GM12878 (cell line): ENCODE results near the gene MTFMT. TPM values are rescaled to one million over a fixed set of nuclear protein-coding genes. Genes with fewer than 3 reads are reported as not detected.

Experiments used
- ATAC-seq: fragments of 200-7000 bp; cut with Tn5 transposase; 3 replicates; pipeline ENCODE4 v1.9.1; 2020; ENCODE audit warnings: mild to moderate bottlenecking, moderate library complexity
- BruUV-seq: library from RNA; stranded (reverse); fragments of 400-500 nt; replicated peaks from 2 replicates; lab custom pipeline; 2021; lab: Mats Ljungman, UMichigan
- CTCF ChIA-PET: fragments of 300-600 bp; sonication (Branson Sonifier 250); formaldehyde crosslinking; extraction: SDS; loops from one replicate; lab custom pipeline; 2021; ENCODE audit warnings: inconsistent platforms; lab: Yijun Ruan, JAX
- POLR2A ChIA-PET: fragments of 350-600 bp; formaldehyde crosslinking; extraction: SDS; loops from one replicate; lab custom pipeline; 2021; ENCODE audit warnings: inconsistent platforms; lab: Charles Lee
- RAD21 ChIA-PET: fragments of 300-600 bp; sonication (Branson Sonifier 250); formaldehyde crosslinking; loops from one replicate; lab custom pipeline; 2023; ENCODE audit warnings: antibody characterized with exemption; ENCODE audit not compliant: unreplicated experiment; lab: Charles Lee
- SMC1A ChIA-PET: fragments of 300-600 bp; sonication (Branson Sonifier 250); formaldehyde crosslinking; loops from one replicate; lab custom pipeline; 2023; ENCODE audit not compliant: unreplicated experiment, uncharacterized antibody; lab: Charles Lee
- DNase-seq: peaks from one replicate; pipeline ENCODE4 v3.0.0-alpha.2; 2011; ENCODE audit warnings: low read depth, low spot score
- FAIRE-seq: peaks from 3 replicates; lab custom pipeline; 2011; peaks lifted over from hg19 to GRCh38; lab: Jason Lieb, UNC
- H2AFZ ChIP-seq: 2 replicates; pipeline ENCODE4 v1.6.0; 2011; ENCODE audit warnings: low read depth, low read length, control low read depth; ENCODE audit not compliant: control insufficient read depth
- H3K27ac ChIP-seq: 2 replicates; pipeline ENCODE4 v1.5.1; 2011; ENCODE audit warnings: control low read depth; ENCODE audit not compliant: control insufficient read depth, insufficient read depth
- H3K27me3 ChIP-seq, 2 experiments: replicated peaks in 1 of 2; 2 replicates each; pipeline versions ENCODE4 v1.6.0 to v1.6.1; 2011; ENCODE audit warnings: low read length in 1 of 2; ENCODE audit not compliant: control insufficient read depth in 2 of 2, insufficient read depth in 2 of 2
- H3K36me3 ChIP-seq, 2 experiments: 2 replicates each; pipeline ENCODE4 v1.5.1; 2011; ENCODE audit warnings: low read length in 1 of 2; ENCODE audit not compliant: control insufficient read depth in 2 of 2, insufficient read depth in 2 of 2
- H3K4me1 ChIP-seq: 2 replicates; pipeline ENCODE4 v1.6.1; 2011; ENCODE audit warnings: mild to moderate bottlenecking, low read length, moderate library complexity, mixed read lengths; ENCODE audit not compliant: control insufficient read depth, insufficient read depth
- H3K4me2 ChIP-seq: 2 replicates; pipeline ENCODE4 v1.6.0; 2011; ENCODE audit warnings: control low read depth; ENCODE audit not compliant: control insufficient read depth, insufficient read depth
- H3K4me3 ChIP-seq: fragments of 200-600 bp; sonication (generic); 2 replicates; pipeline ENCODE4 v1.5.1; 2016
- H3K79me2 ChIP-seq: 2 replicates; pipeline ENCODE4 v1.6.0; 2011; ENCODE audit warnings: low read length; ENCODE audit not compliant: control insufficient read depth, insufficient read depth
- H3K9ac ChIP-seq: 2 replicates; pipeline ENCODE4 v1.8.0; 2011; ENCODE audit warnings: low read length, control low read depth, mixed read lengths; ENCODE audit not compliant: control insufficient read depth, insufficient read depth
- H3K9me3 ChIP-seq: replicated peaks from 3 replicates; pipeline ENCODE4 v1.5.1; 2011; ENCODE audit warnings: mild to moderate bottlenecking, low read length; ENCODE audit not compliant: control insufficient read depth, insufficient read depth
- H4K20me1 ChIP-seq: 2 replicates; pipeline ENCODE4 v1.6.0; 2011; ENCODE audit not compliant: control insufficient read depth, insufficient read depth
- EP300 ChIP-seq, 2 experiments: fragments of 150-350 bp in 1 of 2; IDR thresholded peaks; 2 replicates each; pipeline ENCODE4 v1.6.1; 2011 to 2012; ENCODE audit warnings: low read depth in 2 of 2, low read length in 2 of 2, borderline replicate concordance in 1 of 2, improper control_type of control experiment in 1 of 2, inconsistent platforms in 1 of 2; ENCODE audit not compliant: control insufficient read depth in 1 of 2
- ESRRA ChIP-seq: IDR thresholded peaks from 2 replicates; pipeline ENCODE4 v1.6.1; 2012; ENCODE audit warnings: mild to moderate bottlenecking, low read length, improper control_type of control experiment
- GATAD2B ChIP-seq: fragments of 450-650 bp; conservative IDR thresholded peaks from 2 replicates; pipeline ENCODE4 v1.6.1; 2017; ENCODE audit warnings: low read depth, mild to moderate bottlenecking, moderate library complexity
- IRF4 ChIP-seq: IDR thresholded peaks from 2 replicates; pipeline ENCODE4 v1.6.1; 2011; ENCODE audit warnings: low read depth, low read length
- KAT2A ChIP-seq: conservative IDR thresholded peaks from 2 replicates; pipeline ENCODE4 v1.6.1; 2011; ENCODE audit warnings: low read depth, low read length; ENCODE audit not compliant: control insufficient read depth
- KDM1A ChIP-seq: fragments of 200-600 bp; sonication (generic); IDR thresholded peaks from 2 replicates; pipeline ENCODE4 v1.6.1; 2016; ENCODE audit warnings: borderline replicate concordance
- MEF2B ChIP-seq: fragments of 450-650 bp; IDR thresholded peaks from 2 replicates; pipeline ENCODE4 v1.6.1; 2018; ENCODE audit warnings: mild to moderate bottlenecking, moderate library complexity; ENCODE audit not compliant: partially characterized antibody, poor library complexity, severe bottlenecking
- MXI1 ChIP-seq: fragments of 150-350 bp; IDR thresholded peaks from 2 replicates; pipeline ENCODE4 v1.6.1; 2011; ENCODE audit warnings: low read depth, mild to moderate bottlenecking, inconsistent platforms, low read length, improper control_type of control experiment
- MYC ChIP-seq: IDR thresholded peaks from 2 replicates; pipeline ENCODE4 v1.6.1; 2011; ENCODE audit warnings: mild to moderate bottlenecking, low read length, moderate library complexity, inconsistent platforms; ENCODE audit not compliant: insufficient read depth, insufficient replicate concordance, insufficient read length, severe bottlenecking
- NFIC ChIP-seq: IDR thresholded peaks from 2 replicates; pipeline ENCODE4 v1.6.1; 2012; ENCODE audit warnings: low read depth, mild to moderate bottlenecking, inconsistent platforms, low read length, moderate library complexity
- PAX5 ChIP-seq: IDR thresholded peaks from 2 replicates; pipeline ENCODE4 v1.6.1; 2011; ENCODE audit warnings: low read depth, low read length, borderline replicate concordance
- RAD51 ChIP-seq: fragments of 450-650 bp; IDR thresholded peaks from 2 replicates; pipeline ENCODE4 v1.6.1; 2016; ENCODE audit warnings: moderate library complexity, mild to moderate bottlenecking, inconsistent platforms
- RCOR1 ChIP-seq: conservative IDR thresholded peaks from 2 replicates; pipeline ENCODE4 v1.6.1; 2012; ENCODE audit warnings: low read depth, low read length, improper control_type of control experiment
- RUNX3 ChIP-seq: IDR thresholded peaks from 2 replicates; pipeline ENCODE4 v1.6.1; 2012; ENCODE audit warnings: low read length, inconsistent platforms
- SMC3 ChIP-seq: IDR thresholded peaks from 2 replicates; pipeline ENCODE4 v1.6.1; 2011; ENCODE audit warnings: low read length, improper control_type of control experiment, borderline replicate concordance
- YY1 ChIP-seq: IDR thresholded peaks from 2 replicates; pipeline ENCODE4 v1.6.1; 2011; ENCODE audit warnings: low read depth, mild to moderate bottlenecking, low read length
- ZNF207 ChIP-seq: fragments of 450-650 bp; IDR thresholded peaks from 2 replicates; pipeline ENCODE4 v1.6.1; 2014; ENCODE audit warnings: antibody characterized with exemption, mild to moderate bottlenecking, borderline replicate concordance
- ZNF622 ChIP-seq: fragments of 450-650 bp; IDR thresholded peaks from 2 replicates; pipeline ENCODE4 v1.6.1; 2017; ENCODE audit warnings: mild to moderate bottlenecking, inconsistent platforms
- WGBS: methylation state at CpG from one replicate; pipeline ENCODE4 v1.1.6; 2016; ENCODE audit warnings: low lambda C conversion rate; ENCODE audit not compliant: insufficient replicate concordance, insufficient coverage; ENCODE audit errors: missing lambda C conversion rate; 5-methylcytosine and 5-hydroxymethylcytosine counted together
- in situ Hi-C: fragments of 300-500 bp; cut with MboI; formaldehyde crosslinking; loops from 9 replicates; pipeline ENCODE4 v1.14.3; 2018; ENCODE audit warnings: mixed read lengths
- intact Hi-C: fragments of 100-400 bp; cut with micrococcal nuclease; formaldehyde crosslinking; loops from one replicate; pipeline ENCODE4 v1.14.2; 2022; ENCODE audit not compliant: unreplicated experiment
- polyA plus RNA-seq, 11 experiments: library from polyadenylated mRNA; depleted of rRNA in 4 of 11; unstranded in 6 of 11; stranded (reverse) in 5 of 11; fragments of >200 nt; fragmentation: Nextera tagmentation in 4 of 11; fragmentation: Illumina TruSeq in 1 of 11; extraction: Ambion mirVana in 4 of 11; extraction: Trizol in 1 of 11; gene quantifications; 1 replicate in 1 of 11; 2 replicates in 10 of 11; pipeline versions ENCODE4 v1.2.1 to v1.2.3, GENCODE V29; 2011 to 2016; ENCODE audit warnings: inconsistent platforms in 2 of 11, missing spikeins in 2 of 11, low read depth in 1 of 11
- total RNA-seq, 4 experiments: library from RNA; depleted of rRNA in 3 of 4; stranded (reverse); fragments of >200 nt in 3 of 4; fragmentation: Illumina TruSeq in 1 of 4; extraction: Trizol in 1 of 4; gene quantifications; 2 replicates each; pipeline versions ENCODE4 v1.2.1 to v1.2.3, GENCODE V29; 2013 to 2021
- TF ChIP-seq, protein P1 (sequence below): IDR thresholded peaks from 2 replicates; pipeline ENCODE4 v1.6.1; 2012; ENCODE audit warnings: low read depth, low read length, improper control_type of control experiment

Gene MTFMT
- total and polyA plus RNA-seq, 10 of the 15 experiments (the other 5 are each of a cell fraction or from before 2014, with no cell fraction given): 1.7 to 29.8 (median 17.4) TPM

DNA sequence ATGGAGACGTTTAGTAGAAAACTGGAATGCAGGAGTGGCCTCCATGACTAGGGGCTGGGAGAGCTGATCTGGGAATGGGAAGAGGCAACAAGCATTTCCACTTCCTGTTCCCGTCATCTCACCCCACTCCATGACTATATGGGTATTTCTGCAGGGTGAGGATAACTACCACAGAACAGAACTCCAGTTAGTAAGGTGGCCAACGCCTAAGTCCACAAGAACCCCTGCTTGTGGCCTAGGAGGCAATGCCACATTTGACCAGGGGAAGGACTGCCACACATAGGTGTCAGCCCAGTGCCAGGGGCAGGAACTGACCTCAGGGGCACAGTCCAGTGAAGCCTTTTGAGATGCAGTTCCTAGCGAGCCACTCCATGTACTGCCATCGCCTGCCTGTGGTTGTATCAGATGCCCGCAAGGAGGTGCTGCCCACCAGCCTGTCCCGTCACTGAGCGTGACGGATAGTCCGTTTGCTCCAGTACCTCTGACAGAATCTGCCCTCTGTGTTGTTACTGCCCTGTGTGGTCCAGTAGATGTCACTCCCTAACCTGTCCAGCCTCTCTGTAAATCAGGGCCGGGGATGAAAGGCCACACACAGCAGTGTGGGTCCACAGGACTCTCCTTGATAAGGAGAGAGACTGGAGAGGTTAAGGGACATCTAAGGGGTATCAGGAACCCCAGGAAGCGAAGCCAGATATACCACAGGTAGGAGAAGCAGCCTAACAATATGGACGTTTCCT, 3.5 kb upstream of the MTFMT start (continued):
- TF ChIP-seq MYC (no peak), RCOR1 (no peak), PAX5 (peak; percentile 51; the same call in 1 of the 2 replicates)
- TF ChIP-seq, all 136 proteins: peak for 8

DNA sequence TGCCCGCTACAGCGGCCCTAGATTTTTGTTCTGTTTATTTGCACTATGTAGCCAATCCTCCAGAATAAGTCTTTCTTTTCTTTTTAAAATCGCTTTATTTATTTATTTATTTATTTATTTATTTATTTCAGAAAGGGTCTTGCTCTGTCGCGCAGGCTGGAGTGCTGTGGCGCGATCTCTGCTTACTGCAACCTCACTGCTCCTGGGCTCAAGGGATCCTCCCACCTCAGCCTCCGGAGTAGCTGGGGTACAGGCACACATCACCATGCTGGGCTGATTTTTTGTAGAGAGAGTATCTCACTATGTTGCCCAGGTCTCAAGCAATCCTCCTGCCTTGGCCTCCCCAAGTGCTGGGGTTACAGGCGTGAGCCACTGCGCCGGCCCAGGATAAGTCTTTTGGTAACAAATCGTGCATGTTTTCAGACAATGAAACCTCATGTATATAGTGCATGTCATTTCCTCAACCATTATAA, 333 bp upstream of the MTFMT start:
- CTCF ChIA-PET: no interaction called here
- FAIRE-seq: no peak
- no peak overlapping the region for H2AFZ ChIP-seq

More for the DNA sequence above, 333 bp upstream of the MTFMT start:
- intact Hi-C loops: loop anchor here (2.0 to 5.0 kb wide), 3 partner anchors 39 to 297 kb away; no protein-coding TSS in a partner anchor
- SMC1A ChIA-PET: no interaction called here
- in situ Hi-C loops: no loop called here
- TF ChIP-seq ESRRA (no peak), GATAD2B (no peak), RAD51 (no peak), NFIC (no peak), RCOR1 (no peak), MEF2B (no peak), ZNF622 (no peak), KAT2A (no peak), KDM1A (no peak), YY1 (no peak), RUNX3 (no peak), EP300 (IDR thresholded peaks at IDR 0.05; ENCODE audit: borderline replicate concordance in 1 of 2, control insufficient read depth in 1 of 2, low read depth in 2 of 2, low read length in 2 of 2) (no peak), ZNF207 (no peak), SMC3 (no peak), MXI1 (no peak), IRF4 (no peak)
- TF ChIP-seq, protein P1, sequence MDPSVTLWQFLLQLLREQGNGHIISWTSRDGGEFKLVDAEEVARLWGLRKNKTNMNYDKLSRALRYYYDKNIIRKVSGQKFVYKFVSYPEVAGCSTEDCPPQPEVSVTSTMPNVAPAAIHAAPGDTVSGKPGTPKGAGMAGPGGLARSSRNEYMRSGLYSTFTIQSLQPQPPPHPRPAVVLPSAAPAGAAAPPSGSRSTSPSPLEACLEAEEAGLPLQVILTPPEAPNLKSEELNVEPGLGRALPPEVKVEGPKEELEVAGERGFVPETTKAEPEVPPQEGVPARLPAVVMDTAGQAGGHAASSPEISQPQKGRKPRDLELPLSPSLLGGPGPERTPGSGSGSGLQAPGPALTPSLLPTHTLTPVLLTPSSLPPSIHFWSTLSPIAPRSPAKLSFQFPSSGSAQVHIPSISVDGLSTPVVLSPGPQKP: no peak
- ATAC-seq: no peak
- Histone ChIP-seq H4K20me1 (no peaks in the 10 kb centered on the region), H3K4me3 (no peak overlapping the region; the same call in 1 of the 2 replicates), H3K27ac (no peak overlapping the region), H3K79me2 (peaks cover 20% of the 10 kb centered on the region), H3K36me3 (peaks cover 0 to 5% of the 10 kb centered on the region in 2 experiments; a peak in 1 of 4 replicates), H3K4me2 (no peak overlapping the region), H3K27me3 (no peaks in the 10 kb centered on the region), H3K4me1 (peaks cover 11% of the 10 kb centered on the region), H3K9me3 (no peaks in the 10 kb centered on the region), H3K9ac (no peak overlapping the region)
- DNase-seq: no peak
- 54% methylated on average over 12 of the region's 12 CpGs for WGBS
- RAD21 ChIA-PET: no interaction called here
- BruUV-seq: no TSS peak
- POLR2A ChIA-PET: interaction anchor here (0.5 to 1.1 kb wide), 3 partner anchors 17 to 487 kb away, joined by 3 to 4 read pairs (median 4); no protein-coding TSS in a partner anchor
